ENCODE measurements around the gene HIP1. TPM values are rescaled to one million over a fixed set of nuclear protein-coding genes. Genes with fewer than 3 reads are reported as not detected.
A peak's percentile ranks its signal among the peaks of the same experiment; 100 is the strongest.

The HIP1 gene
- total RNA-seq, 1 donor from 2014 or later, result 39.2 TPM

- H3K27me3 Mint-ChIP-seq (ENCODE audit: insufficient read depth, low read depth), result peaks cover 2% of the 10 kb centered on the region
- no peak overlapping the region for H2AFZ ChIP-seq (replicated peaks)
- H3K4me1 ChIP-seq, result no peaks in the 10 kb centered on the region
- H3K27ac ChIP-seq, result no peak overlapping the region
- no peak for DNase-seq (ENCODE audit: low spot score)
- no peak overlapping the region for H3K9ac ChIP-seq
- H3K79me2 ChIP-seq (ENCODE audit: low read depth), result peaks cover 98% of the 10 kb centered on the region
- peaks cover 42% of the 10 kb centered on the region for H4K20me1 ChIP-seq (ENCODE audit: low read depth)
- H3K4me3 Mint-ChIP-seq, result no peak overlapping the region
- no peak for TF ChIP-seq CTCF (IDR thresholded peaks at IDR 0.05)
- TF ChIP-seq EZH2phosphoT487 (IDR thresholded peaks at IDR 0.05), result no peak
- no peak for TF ChIP-seq EZH2 (IDR thresholded peaks at IDR 0.05)
- H3K9me3 Mint-ChIP-seq, result peaks cover 4% of the 10 kb centered on the region
- peaks cover 17% of the 10 kb centered on the region for H3K4me1 Mint-ChIP-seq
- no peaks in the 10 kb centered on the region for H3K9me3 ChIP-seq (ENCODE audit: low read depth)
- H3K4me2 ChIP-seq, result no peak overlapping the region
- no peaks in the 10 kb centered on the region for H3F3A ChIP-seq (ENCODE audit: low read depth)
- H3K27ac Mint-ChIP-seq, result peak overlapping the region; percentile 25
- no peak overlapping the region for H3K4me3 ChIP-seq
- H3K27me3 ChIP-seq, result no peaks in the 10 kb centered on the region
- peaks cover 30% of the 10 kb centered on the region for H3K36me3 Mint-ChIP-seq
- H3K36me3 ChIP-seq, result no peaks in the 10 kb centered on the region
These were observed 117.6 kb downstream of the HIP1 start for GRCh38 chr7:75621124-75621523.

GRCh38 chr7:75619636-75620035 lies 119.1 kb downstream of the HIP1 start:
- peaks cover 21% of the 10 kb centered on the region for H3K36me3 Mint-ChIP-seq
- Histone ChIP-seq H3K4me1 (no peaks in the 10 kb centered on the region), H3K9ac (no peak overlapping the region), H3K4me2 (no peak overlapping the region), H3K27ac (no peak overlapping the region), H3F3A (ENCODE audit: low read depth) (no peaks in the 10 kb centered on the region), H4K20me1 (ENCODE audit: low read depth) (peaks cover 48% of the 10 kb centered on the region), H2AFZ (replicated peaks) (no peak overlapping the region), H3K27me3 (no peaks in the 10 kb centered on the region), H3K36me3 (no peaks in the 10 kb centered on the region), H3K79me2 (ENCODE audit: low read depth) (peaks cover 95% of the 10 kb centered on the region), H3K4me3 (no peak overlapping the region), H3K9me3 (ENCODE audit: low read depth) (no peaks in the 10 kb centered on the region)
- TF ChIP-seq EZH2phosphoT487 (IDR thresholded peaks at IDR 0.05) (no peak), EZH2 (IDR thresholded peaks at IDR 0.05) (no peak)
- H3K27ac Mint-ChIP-seq, result no peak overlapping the region
- H3K4me3 Mint-ChIP-seq, result no peak overlapping the region
- no peak for DNase-seq (ENCODE audit: low spot score)
- peaks cover 17% of the 10 kb centered on the region for H3K4me1 Mint-ChIP-seq
- no peaks in the 10 kb centered on the region for H3K9me3 Mint-ChIP-seq
- H3K27me3 Mint-ChIP-seq (ENCODE audit: insufficient read depth, low read depth), result peaks cover 2% of the 10 kb centered on the region

GRCh38 chr7:75617634-75618234 lies 121.0 kb downstream of the HIP1 start:
- Mint-ChIP-seq H3K4me3 (no peak overlapping the region), H3K27me3 (ENCODE audit: insufficient read depth, low read depth) (no peaks in the 10 kb centered on the region), H3K36me3 (peaks cover 16% of the 10 kb centered on the region), H3K4me1 (peaks cover 9% of the 10 kb centered on the region), H3K27ac (no peak overlapping the region), H3K9me3 (no peaks in the 10 kb centered on the region)
- Histone ChIP-seq H3K4me2 (no peak overlapping the region), H3K27ac (no peak overlapping the region), H3K79me2 (ENCODE audit: low read depth) (peaks cover 97% of the 10 kb centered on the region), H3K4me3 (no peak overlapping the region), H3K27me3 (no peaks in the 10 kb centered on the region), H2AFZ (replicated peaks) (no peak overlapping the region), H4K20me1 (ENCODE audit: low read depth) (peaks cover 43% of the 10 kb centered on the region), H3K36me3 (no peaks in the 10 kb centered on the region), H3K4me1 (no peaks in the 10 kb centered on the region), H3F3A (ENCODE audit: low read depth) (peaks cover 9% of the 10 kb centered on the region), H3K9ac (no peak overlapping the region), H3K9me3 (ENCODE audit: low read depth) (no peaks in the 10 kb centered on the region)
- TF ChIP-seq EZH2phosphoT487 (IDR thresholded peaks at IDR 0.05) (no peak), EZH2 (IDR thresholded peaks at IDR 0.05) (no peak), CTCF (IDR thresholded peaks at IDR 0.05) (no peak)
- no peak for DNase-seq (ENCODE audit: low spot score)

- no peak for TF ChIP-seq EZH2 (IDR thresholded peaks at IDR 0.05)
- no peak for TF ChIP-seq EZH2phosphoT487 (IDR thresholded peaks at IDR 0.05)
- TF ChIP-seq CTCF (IDR thresholded peaks at IDR 0.05), result no peak
- H3K4me3 ChIP-seq, result no peak overlapping the region
- H3K36me3 Mint-ChIP-seq, result peaks cover 8% of the 10 kb centered on the region
- H3K9me3 Mint-ChIP-seq, result no peaks in the 10 kb centered on the region
- no peaks in the 10 kb centered on the region for H3K27me3 ChIP-seq
- H4K20me1 ChIP-seq (ENCODE audit: low read depth), result peaks cover 47% of the 10 kb centered on the region
- H3K4me3 Mint-ChIP-seq, result no peak overlapping the region
- no peaks in the 10 kb centered on the region for H3K36me3 ChIP-seq
- no peaks in the 10 kb centered on the region for H3K27me3 Mint-ChIP-seq (ENCODE audit: insufficient read depth, low read depth)
- no peak overlapping the region for H3K27ac ChIP-seq
- peaks cover 6% of the 10 kb centered on the region for H3K4me1 Mint-ChIP-seq
- no peaks in the 10 kb centered on the region for H3K9me3 ChIP-seq (ENCODE audit: low read depth)
- no peak overlapping the region for H2AFZ ChIP-seq (replicated peaks)
- no peak overlapping the region for H3K4me2 ChIP-seq
- DNase-seq (ENCODE audit: low spot score), result no peak
- peaks cover 6% of the 10 kb centered on the region for H3K4me1 ChIP-seq
- no peak overlapping the region for H3K9ac ChIP-seq
- H3K79me2 ChIP-seq (ENCODE audit: low read depth), result peaks cover 97% of the 10 kb centered on the region
- peaks cover 17% of the 10 kb centered on the region for H3F3A ChIP-seq (ENCODE audit: low read depth)
- no peak overlapping the region for H3K27ac Mint-ChIP-seq
These were observed 122.1 kb downstream of the HIP1 start for GRCh38 chr7:75616421-75617167.
